Transverse colon (tissue), 4 donors: ENCODE measurements around the gene CCL1. TPM values are rescaled to one million over a fixed set of nuclear protein-coding genes. Genes with fewer than 3 reads are reported as not detected.

Source experiments
- DNase-seq: peaks from one replicate; pipeline ENCODE4 v3.0.0-alpha.2; 2019
- H3K27ac ChIP-seq, 4 donors: fragments of 200-600 bp; sonication (generic); 2 replicates each; pipeline ENCODE4 v1.5.1; 2016 to 2018; ENCODE audit warnings: inconsistent platforms in 4 of 4
- H3K27me3 ChIP-seq: fragments of 200-600 bp; sonication (generic); 2 replicates; pipeline ENCODE4 v1.5.1; 2017; ENCODE audit warnings: inconsistent platforms
- H3K36me3 ChIP-seq, 4 donors: fragments of 200-600 bp; sonication (generic); 2 replicates each; pipeline ENCODE4 v1.5.1; 2017 to 2019; ENCODE audit warnings: inconsistent platforms in 4 of 4
- H3K4me1 ChIP-seq, 4 donors: fragments of 200-600 bp; sonication (generic); 2 replicates each; pipeline ENCODE4 v1.5.1; 2017 to 2020; ENCODE audit warnings: inconsistent platforms in 4 of 4
- H3K4me3 ChIP-seq, 4 donors: fragments of 200-600 bp; sonication (generic); 1 replicate in 1 of 4; 2 replicates in 3 of 4; pipeline versions ENCODE4 v1.5.1 to v1.6.1; 2017 to 2019; ENCODE audit warnings: inconsistent platforms in 4 of 4
- H3K9me3 ChIP-seq, 2 donors: fragments of 200-600 bp; sonication (generic); 2 replicates each; pipeline ENCODE4 v1.5.1; 2017 to 2019; ENCODE audit warnings: inconsistent platforms in 2 of 2
- EP300 ChIP-seq: sonication (generic); formaldehyde crosslinking; IDR thresholded peaks from one replicate; pipeline ENCODE4 v1.6.1; 2017; ENCODE audit warnings: antibody characterized with exemption, low read depth
- POLR2A ChIP-seq: fragments of 450-650 bp; IDR thresholded peaks from one replicate; pipeline ENCODE4 v1.6.1; 2016; ENCODE audit warnings: antibody characterized with exemption, mild to moderate bottlenecking, moderate library complexity
- POLR2AphosphoS5 ChIP-seq, 3 donors: sonication (generic); formaldehyde crosslinking; IDR thresholded peaks; one replicate each; pipeline ENCODE4 v1.6.1; 2016; ENCODE audit warnings: antibody characterized with exemption in 3 of 3
- WGBS, 2 donors: methylation state at CpG; one replicate each; pipeline ENCODE4 v1.1.5; 2018; ENCODE audit warnings: low coverage in 1 of 2; 5-methylcytosine and 5-hydroxymethylcytosine counted together
- in situ Hi-C, 4 donors: fragments of 200-750 bp; cut with MboI; loops; one replicate each; pipeline versions ENCODE4 v1.15.0 to v1.15.1; 2017; ENCODE audit warnings: low sequenced_read_pairs in 3 of 4, low pct_ligation_motif_present in 1 of 4, low pct_unique_long_range_greater_than_20kb in 1 of 4
- intact Hi-C: fragments of 100-400 bp; cut with DNase I; formaldehyde crosslinking; loops from one replicate; pipeline ENCODE4 v1.15.1; 2023; ENCODE audit warnings: low total_unique reads
- total RNA-seq, 4 donors: library from RNA; depleted of rRNA; stranded (reverse); fragments of >200 nt; gene quantifications; one replicate each; pipeline ENCODE4 v1.1.0, GENCODE V29; 2016
- TF ChIP-seq, protein P1 (sequence below), 5 experiments: fragments of 200-600 bp in 3 of 5; fragments of 450-650 bp in 2 of 5; sonication (generic) in 3 of 5; IDR thresholded peaks; 1 replicate in 2 of 5; 2 replicates in 3 of 5; pipeline ENCODE4 v1.5.1; 2016 to 2017; ENCODE audit warnings: antibody characterized with exemption in 5 of 5, inconsistent platforms in 3 of 5, mild to moderate bottlenecking in 2 of 5, moderate library complexity in 1 of 5

Gene CCL1
- total RNA-seq, 4 donors from 2014 or later, result not detected

DNA sequence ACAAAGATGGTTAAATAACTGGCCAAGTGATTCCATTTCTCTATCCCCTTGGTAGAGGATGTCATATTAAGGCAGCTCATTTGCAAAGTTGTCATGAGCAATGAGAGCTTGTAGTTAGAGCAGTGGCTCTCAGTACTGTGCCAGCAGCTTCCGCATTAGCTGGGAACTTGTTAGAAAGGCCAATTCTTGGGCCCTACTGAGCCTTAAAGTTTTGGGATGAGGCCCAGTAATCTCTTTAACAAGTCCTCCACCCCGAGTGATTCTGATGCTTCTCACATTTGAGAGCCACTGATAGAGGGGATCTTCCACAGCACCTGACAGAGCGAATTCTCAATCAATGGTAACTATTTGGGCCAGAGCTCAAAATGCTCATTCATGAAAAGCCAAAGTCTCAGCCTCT lies 20.2 kb upstream of the CCL1 start:
- in situ Hi-C loops (no loop called here), intact Hi-C loops (no loop called here)
- Histone ChIP-seq H3K4me1 (peaks cover 0 to 9% (median 1%) of the 10 kb centered on the region in 4 donors), H3K27ac (no peak overlapping the region), H3K4me3 (no peak overlapping the region), H3K9me3 (no peaks in the 10 kb centered on the region), H3K27me3 (no peaks in the 10 kb centered on the region), H3K36me3 (no peaks in the 10 kb centered on the region)
- no peak for DNase-seq
- 76% methylated on average over 3 of the region's 3 CpGs; no CpG with 5 or more reads in 1 of the 2 donors for WGBS, 2 donors
- TF ChIP-seq, protein P1, sequence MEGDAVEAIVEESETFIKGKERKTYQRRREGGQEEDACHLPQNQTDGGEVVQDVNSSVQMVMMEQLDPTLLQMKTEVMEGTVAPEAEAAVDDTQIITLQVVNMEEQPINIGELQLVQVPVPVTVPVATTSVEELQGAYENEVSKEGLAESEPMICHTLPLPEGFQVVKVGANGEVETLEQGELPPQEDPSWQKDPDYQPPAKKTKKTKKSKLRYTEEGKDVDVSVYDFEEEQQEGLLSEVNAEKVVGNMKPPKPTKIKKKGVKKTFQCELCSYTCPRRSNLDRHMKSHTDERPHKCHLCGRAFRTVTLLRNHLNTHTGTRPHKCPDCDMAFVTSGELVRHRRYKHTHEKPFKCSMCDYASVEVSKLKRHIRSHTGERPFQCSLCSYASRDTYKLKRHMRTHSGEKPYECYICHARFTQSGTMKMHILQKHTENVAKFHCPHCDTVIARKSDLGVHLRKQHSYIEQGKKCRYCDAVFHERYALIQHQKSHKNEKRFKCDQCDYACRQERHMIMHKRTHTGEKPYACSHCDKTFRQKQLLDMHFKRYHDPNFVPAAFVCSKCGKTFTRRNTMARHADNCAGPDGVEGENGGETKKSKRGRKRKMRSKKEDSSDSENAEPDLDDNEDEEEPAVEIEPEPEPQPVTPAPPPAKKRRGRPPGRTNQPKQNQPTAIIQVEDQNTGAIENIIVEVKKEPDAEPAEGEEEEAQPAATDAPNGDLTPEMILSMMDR (IDR thresholded peaks at IDR 0.05), result no peak
- no peak for TF ChIP-seq EP300
- TF ChIP-seq POLR2A, result no peak
- TF ChIP-seq POLR2AphosphoS5 (IDR thresholded peaks at IDR 0.05), result no peak

DNA sequence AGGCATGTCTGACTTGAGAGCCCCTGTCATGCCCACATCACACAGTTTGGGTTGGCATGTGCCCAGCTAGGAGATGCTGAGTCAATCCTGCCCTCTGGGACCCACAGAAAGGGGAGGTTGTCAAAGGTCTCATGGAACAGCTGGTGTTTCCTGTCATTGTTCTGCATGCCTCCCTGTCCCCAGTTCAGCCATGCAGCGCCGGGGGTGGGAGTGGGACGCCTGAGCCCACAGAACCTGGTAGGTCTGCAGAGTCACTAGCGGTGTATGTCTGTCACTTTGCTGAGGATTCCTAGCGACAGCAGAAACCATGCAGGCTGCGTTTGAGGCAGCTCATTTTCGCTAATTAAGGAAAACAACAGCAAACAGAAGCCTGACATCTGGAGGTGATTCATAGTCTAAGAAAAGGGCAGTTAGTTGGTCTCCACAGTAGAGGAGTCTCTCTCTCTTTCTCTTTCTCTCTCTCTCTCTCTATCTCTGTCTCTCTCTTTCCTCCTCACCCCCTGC lies 19.6 kb upstream of the CCL1 start:
- Histone ChIP-seq H3K27me3 (no peaks in the 10 kb centered on the region), H3K4me1 (peaks cover 0 to 11% (median 1%) of the 10 kb centered on the region in 4 donors), H3K4me3 (no peak overlapping the region), H3K27ac (no peak overlapping the region), H3K9me3 (no peaks in the 10 kb centered on the region), H3K36me3 (no peaks in the 10 kb centered on the region)
- peak; percentile 12 for DNase-seq
- WGBS, 2 donors, result 36% methylated on average over 7 of the region's 7 CpGs; no CpG with 5 or more reads in 1 of the 2 donors
- in situ Hi-C loops, result no loop called here
- intact Hi-C loops, result no loop called here
- TF ChIP-seq, protein P1 (IDR thresholded peaks at IDR 0.05), result no peak
- TF ChIP-seq POLR2AphosphoS5 (IDR thresholded peaks at IDR 0.05) (no peak), POLR2A (no peak), EP300 (no peak)

DNA sequence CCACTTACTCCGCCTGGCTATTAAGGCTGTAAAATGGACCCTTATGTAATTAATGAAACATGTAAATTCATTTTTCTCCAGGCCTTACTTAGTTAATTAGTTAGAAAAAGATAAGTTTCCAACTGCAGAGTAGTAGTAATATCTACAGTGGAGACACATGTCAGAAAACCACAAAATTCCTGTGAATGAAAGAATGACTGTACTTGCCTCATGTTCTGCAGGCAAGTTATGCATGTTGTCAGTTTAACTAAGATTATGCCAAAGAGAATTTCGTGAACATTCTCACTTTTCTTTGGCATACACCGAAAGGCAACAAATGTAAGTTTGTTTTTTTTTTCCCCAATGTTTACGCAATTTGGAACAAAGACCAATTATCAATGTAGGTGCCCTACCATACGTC lies 16.8 kb upstream of the CCL1 start:
- H3K4me1 ChIP-seq, result peaks cover 0 to 11% (median 1%) of the 10 kb centered on the region in 4 donors
- H3K9me3 ChIP-seq, result no peaks in the 10 kb centered on the region
- intact Hi-C loops, result no loop called here
- no peak overlapping the region for H3K27ac ChIP-seq
- TF ChIP-seq, protein P1 (IDR thresholded peaks at IDR 0.05), result no peak
- TF ChIP-seq POLR2AphosphoS5 (IDR thresholded peaks at IDR 0.05) (no peak), EP300 (no peak), POLR2A (no peak)
- no peak for DNase-seq
- H3K27me3 ChIP-seq, result no peaks in the 10 kb centered on the region
- H3K36me3 ChIP-seq, result no peaks in the 10 kb centered on the region
- in situ Hi-C loops, result no loop called here
- H3K4me3 ChIP-seq, result no peak overlapping the region
- WGBS, 2 donors, result 69 to 81% methylated on average over 5 of the region's 5 CpGs

DNA sequence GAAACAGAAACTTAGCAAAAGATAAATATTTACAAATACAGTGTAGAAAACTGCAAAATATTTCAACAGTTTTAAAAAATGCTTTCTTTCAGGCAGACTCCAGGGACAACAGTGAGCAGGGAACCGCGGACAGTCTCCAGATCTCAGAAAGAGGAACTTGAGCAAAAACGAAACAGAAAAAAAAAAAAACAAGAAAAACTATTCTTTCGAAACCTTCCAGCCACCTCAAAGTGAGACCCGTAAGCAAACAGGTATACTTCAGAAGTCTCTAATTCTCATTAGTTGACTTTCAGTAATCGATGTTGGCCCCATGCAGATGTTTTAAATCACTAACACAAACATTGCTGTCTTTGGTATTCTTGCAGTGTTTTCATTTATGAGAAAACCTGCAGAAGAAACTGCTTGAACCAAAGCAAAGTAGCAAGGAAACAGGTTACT lies 15.7 kb upstream of the CCL1 start:
- H3K9me3 ChIP-seq, result no peaks in the 10 kb centered on the region
- peak overlapping the region in 1 of 4 donors; percentile 24 for H3K27ac ChIP-seq
- in situ Hi-C loops, result no loop called here
- H3K4me1 ChIP-seq, result peaks cover 0 to 11% (median 1%) of the 10 kb centered on the region in 4 donors
- no peaks in the 10 kb centered on the region for H3K36me3 ChIP-seq
- TF ChIP-seq POLR2A (no peak), EP300 (no peak), POLR2AphosphoS5 (IDR thresholded peaks at IDR 0.05) (no peak)
- TF ChIP-seq, protein P1 (IDR thresholded peaks at IDR 0.05), result no peak
- no peak overlapping the region for H3K4me3 ChIP-seq
- peak; percentile 28 for DNase-seq
- 6 to 20% methylated on average over 5 to 6 of the region's 6 CpGs for WGBS, 2 donors
- intact Hi-C loops, result no loop called here
- no peaks in the 10 kb centered on the region for H3K27me3 ChIP-seq
